ENCODE results near the gene GUCA1A.
"Not testable (repeated sequence)": the region's sequence is repeated elsewhere in the genome, so short reads cannot be mapped to it uniquely, and the experiment has no call there.

The GUCA1A gene

DNA sequence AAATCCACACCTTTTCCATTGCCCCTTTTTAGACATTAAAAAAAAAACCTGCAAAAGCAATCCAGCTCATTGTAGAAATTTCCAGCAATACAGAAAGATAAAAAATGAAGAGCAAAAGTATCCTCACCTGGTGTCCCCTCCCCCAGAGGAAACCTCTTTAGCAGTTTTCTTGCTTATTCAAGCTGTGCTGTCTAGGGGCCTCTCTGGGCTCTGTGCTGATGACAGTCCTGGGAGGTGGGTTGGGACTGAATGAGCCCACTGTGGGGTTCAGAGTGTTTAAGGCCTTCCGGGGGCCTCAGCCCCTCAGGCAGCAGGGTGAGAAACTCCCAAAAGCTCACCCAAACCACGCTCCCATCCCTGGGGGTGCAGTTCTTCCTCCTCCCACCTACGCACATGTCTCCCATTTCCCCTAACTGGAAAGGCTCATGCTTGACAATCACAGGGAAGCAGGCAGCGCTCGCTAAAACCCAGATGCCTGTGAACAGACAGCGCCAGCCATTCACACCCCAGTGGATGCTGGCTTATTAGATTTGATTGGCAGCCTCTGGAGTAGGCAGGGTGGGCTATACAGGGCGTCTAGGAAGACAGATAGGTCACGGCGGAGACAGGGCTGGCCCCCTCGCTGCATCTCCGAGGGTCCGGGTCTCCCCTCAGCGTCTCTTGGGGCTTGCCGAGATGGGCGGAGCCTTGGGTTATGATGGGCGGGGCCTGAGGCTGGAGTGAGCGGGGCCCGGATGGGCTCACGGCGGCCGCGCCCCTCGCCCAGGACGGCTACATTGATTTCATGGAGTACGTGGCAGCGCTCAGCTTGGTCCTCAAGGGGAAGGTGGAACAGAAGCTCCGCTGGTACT is 4.6 kb downstream of the GUCA1A start:
- peak; percentile 5 for DNase-seq

DNA sequence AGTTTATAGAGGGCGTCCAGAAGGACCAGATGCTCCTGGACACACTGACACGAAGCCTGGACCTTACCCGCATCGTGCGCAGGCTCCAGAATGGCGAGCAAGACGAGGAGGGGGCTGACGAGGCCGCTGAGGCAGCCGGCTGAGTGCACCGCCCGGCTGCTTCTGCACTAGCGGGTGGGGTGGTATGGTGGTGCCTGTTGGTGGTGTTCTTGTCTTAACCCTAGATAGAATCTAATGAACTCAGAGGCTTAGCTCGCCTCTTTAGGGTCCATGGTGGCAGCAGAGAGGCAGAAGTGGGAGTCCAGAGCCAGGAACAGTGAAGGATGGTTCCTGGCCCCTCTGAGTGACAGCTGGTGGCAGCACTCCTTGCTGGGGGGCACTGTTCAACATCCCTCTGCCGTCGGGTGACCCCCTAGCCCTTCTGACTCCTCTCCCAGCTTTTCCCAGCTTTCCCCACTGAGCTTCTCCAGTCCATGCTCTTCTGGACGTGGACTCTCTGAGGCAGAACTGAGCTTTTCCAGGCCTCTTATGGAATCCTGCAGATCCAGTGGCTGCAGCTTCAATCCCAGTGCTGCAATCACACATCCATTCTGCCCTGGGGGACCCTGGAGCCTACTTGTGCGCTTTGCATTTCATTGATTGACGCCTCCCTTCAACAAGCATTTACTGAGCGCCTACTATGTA is 6.2 kb downstream of the GUCA1A start:
- DNase-seq = no peak

DNA sequence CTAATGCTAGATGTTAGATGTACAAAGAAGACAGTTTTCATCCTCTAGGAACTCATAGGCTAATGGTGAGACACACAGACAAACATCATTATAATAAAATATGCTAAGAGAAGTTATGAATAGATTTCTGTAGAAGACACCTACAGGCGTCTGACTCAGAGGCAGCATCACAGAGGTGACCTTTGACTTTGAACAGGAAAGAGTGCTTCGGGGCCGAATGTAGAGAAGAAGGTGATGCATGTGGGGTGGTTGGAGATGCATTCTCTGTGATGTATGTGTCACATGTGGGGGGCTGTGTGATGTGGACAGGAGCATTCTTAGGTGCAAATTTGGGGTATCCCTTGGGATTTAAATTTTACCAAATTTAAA is 6.8 kb downstream of the GUCA1A start:
- no peak for DNase-seq

DNA sequence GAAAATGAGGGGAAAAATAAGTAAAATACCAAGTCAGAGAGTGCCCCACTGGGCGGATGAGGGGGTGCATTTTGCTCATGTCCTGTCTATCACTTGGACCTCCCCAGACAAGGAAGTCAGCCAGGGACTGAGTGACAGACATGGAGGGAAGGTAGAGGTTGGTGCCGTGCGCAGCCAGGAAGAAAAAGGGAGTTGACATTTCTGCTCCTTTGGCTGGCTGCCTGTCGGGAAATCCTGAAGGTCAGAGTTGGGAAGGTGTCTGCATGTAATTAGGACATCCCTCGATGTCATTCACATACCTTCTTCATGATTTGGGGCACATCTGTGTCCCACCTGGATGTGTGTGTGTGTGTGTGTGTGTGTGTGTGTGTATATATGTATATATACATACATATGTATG is 8.9 kb downstream of the GUCA1A start:
- DNase-seq = no peak

DNA sequence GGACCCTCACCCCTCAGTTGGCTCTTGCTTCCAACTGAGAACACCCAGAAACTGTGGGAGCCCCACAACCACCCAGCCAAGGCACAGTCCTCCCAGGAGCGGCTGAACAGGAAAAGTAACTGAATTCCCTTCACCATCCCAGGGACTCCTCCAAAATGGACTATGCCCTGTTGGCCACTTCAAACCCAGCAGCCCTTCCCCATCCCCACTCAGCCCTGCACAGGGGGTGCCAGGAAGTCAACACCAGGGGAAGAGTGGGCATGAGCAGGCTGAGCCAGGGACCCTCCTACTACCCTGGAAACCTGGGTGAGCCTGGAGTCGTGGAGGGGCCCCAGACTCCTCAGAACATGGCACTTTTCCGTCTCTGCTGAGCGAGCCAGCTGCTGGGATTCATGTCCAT is 11.3 kb downstream of the GUCA1A start:
- no peak for DNase-seq

DNA sequence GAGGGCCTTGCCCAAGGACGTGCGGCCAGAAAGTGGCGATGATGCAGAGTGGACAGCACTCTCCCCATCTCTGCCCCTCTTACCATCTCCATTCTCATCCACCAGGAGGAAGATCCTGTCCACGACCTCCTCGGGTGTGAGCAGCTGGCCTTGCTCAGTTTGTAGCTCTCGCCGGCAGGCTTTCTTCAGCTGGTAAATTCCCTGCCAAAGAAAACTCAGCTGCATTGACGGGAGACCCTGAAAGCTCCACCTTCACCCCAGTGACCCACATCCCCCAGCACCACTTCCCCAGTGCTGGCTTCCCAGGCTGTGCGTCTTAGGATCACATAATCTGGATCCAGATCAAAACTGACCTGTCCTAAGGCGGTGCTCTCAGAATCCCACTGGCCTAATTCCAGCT is 12.4 kb downstream of the GUCA1A start:
- DNase-seq = no peak

DNA sequence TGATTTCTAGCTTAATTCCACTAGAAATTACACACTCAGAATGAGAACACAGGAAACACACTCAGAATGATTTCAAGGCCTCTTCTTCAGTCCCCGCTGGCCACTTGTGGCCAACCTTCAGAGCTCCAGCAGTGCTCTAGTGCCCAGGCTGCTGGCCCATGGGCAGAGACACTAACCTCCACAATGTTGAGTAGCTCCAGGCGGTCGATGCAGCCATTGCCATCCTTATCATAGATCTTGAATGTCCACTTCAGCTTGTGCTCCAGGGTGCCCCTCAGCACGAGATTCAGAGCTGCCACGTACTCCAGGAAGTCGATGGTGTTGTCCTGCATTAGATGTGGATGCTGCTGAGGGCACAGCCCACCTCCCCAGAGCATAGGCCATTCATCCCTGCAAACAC is 15.2 kb downstream of the GUCA1A start:
- no peak for DNase-seq

DNA sequence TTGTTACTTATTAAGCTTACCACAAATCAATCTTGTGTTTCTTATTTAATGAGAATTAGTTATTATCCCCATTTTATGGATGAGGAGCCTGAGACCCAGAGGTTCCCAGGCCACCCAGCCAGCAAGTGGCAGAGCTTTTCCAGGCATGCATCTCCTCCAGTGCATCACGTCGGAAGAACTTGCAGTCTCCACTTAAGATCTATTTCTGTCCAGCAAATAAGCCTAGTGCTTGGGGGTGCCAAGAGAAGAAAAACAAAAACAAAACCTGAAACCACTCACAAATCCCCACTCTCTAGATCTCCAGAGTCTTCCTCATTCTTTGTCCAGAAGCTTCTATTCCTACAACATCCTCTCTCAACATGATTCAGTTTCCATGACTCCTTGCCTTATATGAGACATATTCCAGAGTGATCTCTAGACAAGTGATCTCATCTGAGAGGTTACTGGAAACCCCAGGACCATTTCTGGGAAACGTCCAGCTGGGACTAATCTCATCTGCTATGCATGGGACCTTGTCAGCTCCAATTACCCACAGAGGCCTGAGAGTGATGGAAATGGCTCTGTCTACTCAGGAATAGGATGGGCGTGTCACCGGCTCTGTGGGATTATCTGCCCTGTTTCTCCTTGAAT is 17.5 kb downstream of the GUCA1A start:
- DNase-seq = no peak

DNA sequence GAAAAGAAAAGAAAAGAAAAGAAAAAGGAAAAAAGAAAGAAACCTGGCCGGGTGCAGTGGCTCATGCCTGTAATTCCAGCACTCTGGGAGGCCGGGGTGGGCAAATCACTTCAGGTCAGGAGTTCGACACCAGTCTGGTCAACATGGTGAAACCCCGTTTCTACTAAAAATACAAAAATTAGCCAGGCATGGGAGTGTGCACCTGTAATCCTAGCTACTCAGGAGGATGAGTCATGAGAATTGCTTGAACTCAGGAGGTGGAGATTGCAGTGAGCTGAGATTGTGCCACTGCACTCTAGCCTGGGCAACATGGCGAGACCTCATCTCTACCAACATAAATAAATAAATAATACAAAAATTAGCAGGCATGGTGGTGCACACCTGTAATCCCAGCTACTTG is 19.2 kb downstream of the GUCA1A start:
- not testable (repeated sequence) for DNase-seq

DNA sequence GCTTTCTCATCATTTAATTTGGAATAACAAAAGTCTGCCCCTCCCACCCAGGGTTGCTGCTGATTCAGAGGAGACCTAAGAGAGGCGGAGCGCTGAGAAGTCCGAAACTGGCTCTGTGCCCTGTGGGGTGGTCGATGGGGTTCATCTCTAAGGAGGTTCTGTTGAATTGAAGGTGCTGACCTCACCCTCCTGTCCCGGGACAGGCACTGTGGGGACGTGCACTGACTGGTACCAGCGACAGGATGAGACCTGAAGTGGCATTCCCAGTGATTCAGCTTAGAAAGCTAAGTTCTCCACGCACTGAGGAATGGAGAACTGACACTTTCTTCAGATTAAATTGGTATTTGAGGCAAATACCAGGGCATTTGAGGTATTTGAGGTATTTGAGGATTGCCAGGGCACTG is 20.3 kb downstream of the GUCA1A start:
- DNase-seq = no peak

DNA sequence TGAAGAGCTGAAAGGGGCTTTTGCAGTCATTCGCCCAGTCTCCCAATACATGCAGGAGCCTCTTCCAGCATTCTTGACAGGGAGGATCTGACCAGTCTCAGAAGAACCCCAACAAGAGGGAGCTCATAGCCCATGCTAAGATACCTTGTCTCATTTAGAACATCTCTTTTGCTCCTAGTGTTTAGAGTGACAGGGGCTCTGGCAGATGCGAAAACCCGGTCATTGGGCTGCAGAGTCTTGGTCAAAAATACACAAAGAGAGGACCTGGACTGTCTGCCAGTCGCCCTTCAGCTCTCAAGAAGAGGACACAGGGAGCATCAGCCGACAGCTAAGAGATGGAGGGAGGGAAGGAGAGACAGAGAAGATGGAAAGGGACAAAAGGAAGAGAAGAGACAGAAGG is 20.9 kb downstream of the GUCA1A start:
- DNase-seq = no peak

DNA sequence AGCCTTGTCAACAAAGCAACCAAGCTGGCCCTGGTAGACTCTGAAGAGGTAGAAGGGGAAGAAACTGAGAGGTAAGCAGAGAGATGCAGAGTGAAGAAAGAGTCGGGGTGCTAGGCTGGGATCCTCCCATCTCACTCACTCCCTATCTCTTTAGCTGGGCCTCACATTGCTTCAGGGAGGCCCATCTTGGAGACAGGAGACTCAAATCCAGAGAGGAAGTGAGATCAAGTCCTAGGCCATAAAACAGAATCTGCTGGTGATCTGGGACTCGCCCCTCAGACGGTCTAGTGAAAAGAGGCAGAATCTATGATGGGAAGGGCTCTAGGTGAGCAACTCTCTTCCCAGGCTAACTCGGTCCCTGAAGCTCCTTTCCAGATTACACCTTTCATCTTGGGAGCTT is 22.3 kb downstream of the GUCA1A start:
- no peak for DNase-seq

DNA sequence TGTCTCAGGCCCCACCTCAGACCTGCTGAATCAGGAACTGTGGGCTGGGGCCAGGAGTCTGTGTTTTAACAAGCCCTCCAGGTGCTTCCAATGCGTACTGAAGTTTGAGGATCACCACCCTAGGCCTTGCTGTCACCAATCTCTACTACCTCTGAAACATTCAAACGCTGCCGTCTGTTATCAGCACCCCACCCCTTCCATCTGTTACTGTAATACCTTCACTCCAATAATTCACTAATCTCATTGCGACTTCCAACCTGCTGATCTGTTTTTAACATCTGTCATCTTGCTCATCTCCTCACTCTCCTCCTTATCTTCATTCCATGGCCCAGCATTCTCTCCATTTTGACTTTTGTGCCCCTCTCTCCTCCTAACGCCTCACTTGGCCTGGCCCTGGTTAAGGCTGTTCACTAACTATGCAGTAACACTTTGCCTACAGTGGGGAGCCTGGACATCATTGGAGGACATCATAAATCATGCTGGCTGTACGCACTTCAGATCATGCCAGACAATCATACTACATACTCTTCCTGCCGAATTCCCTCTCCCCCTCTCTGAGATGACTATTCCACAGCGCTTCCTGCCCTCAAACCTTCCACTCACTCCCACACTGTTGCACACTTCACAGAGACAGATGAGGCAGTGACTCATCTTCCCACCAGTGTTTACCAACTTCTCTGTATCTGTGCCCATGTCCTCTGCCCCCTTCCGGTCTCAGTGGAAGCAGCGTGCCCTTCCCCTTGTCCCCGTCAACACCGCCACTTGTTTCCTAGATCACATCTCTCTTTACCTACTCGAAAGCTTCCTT is 24.6 kb downstream of the GUCA1A start:
- DNase-seq = no peak

DNA sequence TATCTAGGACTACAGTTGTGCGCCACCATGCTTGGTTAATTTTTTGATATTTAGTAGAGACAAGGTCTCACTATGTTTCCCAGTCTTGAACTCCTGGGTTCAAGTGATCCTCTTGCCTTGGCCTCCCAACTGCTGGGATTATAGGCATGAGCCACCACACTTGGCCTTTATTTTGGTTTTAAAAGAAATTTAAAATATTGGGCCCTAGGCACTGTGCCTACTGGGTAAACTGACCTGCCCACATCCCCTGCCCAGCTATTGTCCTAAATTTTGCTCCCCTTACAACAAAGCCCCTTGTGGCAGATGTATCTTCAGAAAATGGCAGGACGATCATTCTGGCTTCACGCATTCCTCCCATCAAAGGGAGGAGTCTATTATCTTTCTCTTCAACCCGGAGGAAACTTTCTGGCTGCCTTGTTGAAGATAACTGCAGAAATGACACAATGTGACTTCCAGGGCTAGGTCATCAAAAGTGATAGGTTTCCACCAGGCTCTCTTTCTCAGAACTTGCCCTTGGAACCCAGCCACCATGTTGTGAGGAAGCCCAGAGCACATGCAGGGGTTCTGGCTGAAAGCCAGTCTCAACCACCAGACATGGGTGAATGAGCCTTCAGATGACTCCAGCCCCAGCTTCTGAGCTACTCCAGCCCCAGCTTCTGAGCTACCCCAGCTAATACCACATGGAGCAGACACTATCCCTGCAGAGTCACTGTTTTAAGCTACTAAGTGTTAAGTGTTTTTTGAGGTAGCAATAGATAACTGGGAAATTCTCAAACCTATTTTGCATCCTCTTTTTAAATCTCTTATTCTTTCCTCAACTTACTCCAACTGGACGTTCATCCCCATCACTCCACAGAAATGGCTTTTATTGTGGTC is 26.2 kb downstream of the GUCA1A start:
- DNase-seq = no peak

DNA sequence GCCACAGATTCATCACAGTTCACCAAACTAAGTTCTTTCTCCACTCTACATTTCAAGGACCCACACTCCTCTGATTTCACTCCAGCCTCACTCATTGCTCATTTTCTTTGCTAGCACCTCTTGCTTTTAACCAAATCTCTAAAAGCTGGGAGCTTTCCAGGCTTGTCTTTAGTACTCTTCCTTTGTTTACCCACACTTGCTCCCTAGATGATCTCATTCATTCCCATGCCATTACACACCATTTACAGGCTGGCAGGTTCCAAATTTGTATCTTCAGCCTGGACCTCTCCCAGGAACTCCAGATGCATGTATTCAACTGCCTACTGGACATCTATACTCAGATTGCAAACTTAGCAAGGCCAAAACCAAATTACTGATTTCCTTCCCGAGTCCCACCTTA is 26.9 kb downstream of the GUCA1A start:
- no peak for DNase-seq

DNA sequence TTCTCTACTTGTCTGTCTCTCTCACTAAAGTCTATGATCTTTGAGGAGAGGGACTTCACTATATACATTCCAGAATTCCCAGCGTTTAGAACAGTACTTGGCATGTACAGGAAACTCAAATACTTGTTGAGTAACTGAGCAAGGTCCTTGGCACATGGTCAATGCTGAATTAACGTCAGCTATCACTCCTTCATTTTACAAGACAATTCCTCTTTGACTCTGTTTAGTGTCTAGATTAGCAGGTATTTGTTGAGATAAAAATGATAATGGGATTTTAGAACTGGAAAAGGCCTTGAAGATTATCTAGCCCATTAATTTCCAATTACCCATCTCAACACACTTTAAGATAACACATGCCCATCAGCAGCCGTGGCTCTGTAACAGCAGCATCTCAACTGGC is 28.2 kb downstream of the GUCA1A start:
- no peak for DNase-seq

DNA sequence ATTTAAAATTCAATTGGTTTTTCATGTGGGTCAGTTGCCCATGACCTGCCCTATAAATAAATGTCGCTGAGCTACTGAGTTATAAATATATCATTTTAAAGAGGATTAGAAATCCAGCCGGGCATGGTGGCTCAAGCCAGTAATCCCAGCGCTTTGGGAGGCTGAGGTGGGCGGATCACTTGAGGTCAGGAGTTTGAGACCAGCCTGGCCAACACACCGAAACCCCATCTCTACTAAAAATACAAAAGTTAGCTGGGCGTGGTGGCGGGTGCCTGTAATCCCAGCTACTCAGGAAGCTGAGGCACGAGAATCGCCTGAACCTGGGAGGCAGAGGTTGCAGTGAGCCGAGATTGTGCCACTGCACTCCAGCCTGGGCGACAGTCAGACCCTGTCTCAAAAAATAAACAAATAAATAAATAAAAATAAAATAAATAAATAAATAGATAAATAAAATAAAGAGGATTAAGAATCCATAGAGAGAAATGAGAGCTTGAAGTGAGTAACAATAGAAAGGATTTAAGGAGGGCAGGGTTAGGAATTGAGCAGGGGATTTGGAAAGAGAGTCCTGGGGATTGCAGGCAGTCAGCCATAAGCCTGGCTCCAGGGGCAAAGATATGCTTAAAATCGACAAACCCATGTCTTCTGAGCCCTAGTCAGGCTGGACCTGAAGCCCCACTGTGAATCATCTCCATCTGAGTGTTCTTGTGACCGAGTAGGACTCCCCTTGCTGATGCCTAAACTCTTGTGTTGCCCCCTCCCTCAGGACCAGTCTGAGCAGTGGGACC is 29.2 kb downstream of the GUCA1A start:
- not testable (repeated sequence) for DNase-seq

DNA sequence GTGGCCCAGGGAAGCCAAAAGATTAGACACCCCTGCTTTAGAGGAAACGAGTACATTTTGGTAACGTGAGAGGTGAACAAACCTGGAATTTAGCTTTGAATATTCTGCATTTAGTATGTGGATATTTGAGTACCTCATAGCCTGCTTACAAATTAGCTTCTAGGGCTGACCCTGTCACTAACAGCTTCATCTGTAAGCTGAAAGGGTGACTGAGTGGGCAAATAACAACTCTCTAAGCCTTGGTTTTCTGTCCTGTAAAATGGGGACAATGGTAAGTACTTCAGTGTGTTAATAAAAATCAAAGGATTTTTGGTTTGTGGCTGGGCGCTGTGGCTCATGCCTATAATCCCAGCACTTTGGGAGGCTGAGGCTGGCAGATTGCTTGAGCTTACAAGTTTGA is 30.0 kb downstream of the GUCA1A start:
- DNase-seq = no peak

DNA sequence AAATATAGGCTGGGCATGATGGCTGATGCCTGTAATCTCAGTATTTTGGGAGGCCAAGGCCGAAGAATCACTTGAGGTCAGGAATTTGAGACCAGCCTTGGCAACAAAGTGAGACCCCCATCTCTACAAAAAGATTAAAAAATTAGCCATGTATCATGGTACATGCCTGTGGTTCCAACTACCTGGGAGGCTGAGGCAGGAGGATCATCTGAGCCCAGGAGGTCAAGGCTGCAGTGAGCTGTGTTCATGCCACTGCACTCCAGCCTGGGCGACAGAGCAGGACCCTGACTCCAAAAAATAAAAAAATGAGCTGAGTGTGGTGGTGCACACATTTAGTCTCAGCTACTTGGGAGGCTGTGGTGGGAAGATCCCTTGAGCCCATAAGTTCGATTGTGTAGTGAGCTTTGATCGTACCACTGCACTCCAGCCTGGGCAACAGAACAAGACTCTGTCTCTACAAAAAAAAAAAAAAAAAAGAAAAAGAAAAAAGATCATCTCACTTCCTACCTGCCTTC is 31.7 kb downstream of the GUCA1A start:
- DNase-seq = no peak

DNA sequence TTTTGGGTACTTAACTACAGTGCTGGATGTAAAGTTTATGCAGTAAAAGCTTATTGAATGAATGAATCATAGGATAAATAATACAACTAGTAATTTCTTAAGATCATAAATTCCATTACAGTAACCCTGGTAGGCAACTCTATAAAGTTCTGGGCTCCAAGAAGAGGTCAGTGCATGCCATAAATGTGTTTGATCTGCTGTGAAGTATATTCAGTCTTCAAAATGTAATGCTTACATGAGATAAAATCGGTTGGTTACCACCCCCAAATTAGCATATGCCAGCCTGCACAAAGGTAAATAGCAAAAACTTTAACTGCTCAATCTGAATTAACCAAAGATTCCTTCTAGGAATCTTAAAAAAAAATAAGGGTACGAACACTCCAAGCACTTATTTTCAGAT is 34.4 kb downstream of the GUCA1A start:
- DNase-seq = not testable (repeated sequence)

DNA sequence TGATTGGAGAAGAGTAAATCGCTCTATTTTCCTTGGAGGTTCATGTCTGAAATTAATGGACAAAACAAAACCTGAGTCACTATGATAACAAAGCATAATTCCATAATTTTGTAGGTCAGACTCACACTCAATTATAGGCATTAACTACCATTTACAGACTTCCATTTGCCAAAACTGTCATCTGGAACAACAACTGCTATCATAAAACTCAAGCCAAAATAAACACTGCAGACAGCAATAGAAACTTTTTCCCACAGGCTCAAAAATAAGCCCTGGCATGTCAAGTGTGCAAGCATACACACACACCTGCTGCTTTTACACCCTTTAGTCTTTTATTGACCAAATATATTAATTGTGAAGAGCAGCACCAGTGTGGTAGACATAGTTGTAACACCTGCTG is 37.4 kb downstream of the GUCA1A start:
- DNase-seq = no peak

Measured in stimulated activated CD4-positive, alpha-beta T cell treated with anti-CD3 and anti-CD28 coated beads, Interleukin-12 subunit alpha, Interleukin-12 subunit beta, amount 100 ng/mL, for 4 hours (primary cell).